HCT116 (cell line): ENCODE measurements around the gene HFE. TPM values are rescaled to one million over a fixed set of nuclear protein-coding genes. Genes with fewer than 3 reads are reported as not detected.

Experiments used
- ATAC-seq: fragments of 200-7000 bp; cut with Tn5 transposase; 2 replicates; pipeline ENCODE4 v1.9.1; 2020; ENCODE audit warnings: mild to moderate bottlenecking, moderate library complexity
- BruUV-seq: library from RNA; stranded (reverse); fragments of 400-500 nt; replicated peaks from 2 replicates; lab custom pipeline; 2021; lab: Mats Ljungman, UMichigan
- CTCF ChIA-PET: fragments of 300-600 bp; sonication (Branson Sonifier 250); formaldehyde crosslinking; loops from one replicate; lab custom pipeline; 2021; ENCODE audit warnings: antibody characterized with exemption; lab: Charles Lee
- POLR2A ChIA-PET: fragments of 300-600, 350-600 bp; sonication (Branson Sonifier 250); formaldehyde crosslinking; loops from one replicate; lab custom pipeline; 2021; ENCODE audit warnings: antibody characterized with exemption; lab: Charles Lee
- RAD21 ChIA-PET, 2 experiments: fragments of 300-600 bp; sonication (Branson Sonifier 250); formaldehyde crosslinking; loops; one replicate each; lab custom pipeline; 2023; ENCODE audit warnings: low total read pairs in 2 of 2; ENCODE audit not compliant: uncharacterized antibody in 2 of 2, unreplicated experiment in 2 of 2, low non-redundant PET in 1 of 2; lab: Charles Lee
- DNase-seq: peaks from one replicate; pipeline ENCODE4 v3.0.0-alpha.2; 2010; ENCODE audit warnings: low read depth, low spot score
- H2AFZ ChIP-seq: fragments of 200-600 bp; shearing (Covaris generic), sonication (generic); 2 replicates; pipeline ENCODE4 v1.6.1; 2017; ENCODE audit warnings: low read depth, mixed run types, mixed read lengths, antibody characterized with exemption, low read length; ENCODE audit not compliant: poor library complexity, severe bottlenecking
- H3K27ac ChIP-seq: 2 replicates; pipeline ENCODE4 v1.5.1; 2012; ENCODE audit warnings: low read depth, low read length
- H3K27me3 ChIP-seq: fragments of 200-600 bp; sonication (generic); 2 replicates; pipeline ENCODE4 v1.6.1; 2016; ENCODE audit warnings: mixed run types, low read length, mixed read lengths; ENCODE audit not compliant: insufficient read depth
- H3K36me3 ChIP-seq, 2 experiments: fragments of 200-500 bp in 1 of 2; fragments of 200-600 bp in 1 of 2; sonication (Bioruptor generic) in 1 of 2; sonication (generic) in 1 of 2; 2 replicates each; pipeline versions ENCODE4 v1.5.1 to v1.6.1; 2014 to 2016; ENCODE audit warnings: low read length in 2 of 2, inconsistent platforms in 1 of 2, mixed read lengths in 1 of 2, mixed run types in 1 of 2; ENCODE audit not compliant: insufficient read depth in 2 of 2, control insufficient read depth in 1 of 2
- H3K4me1 ChIP-seq, 2 experiments: fragments of 200-600 bp in 1 of 2; sonication (generic) in 1 of 2; 2 replicates each; pipeline versions ENCODE4 v1.5.1 to v1.6.1; 2012 to 2017; ENCODE audit warnings: low read length in 2 of 2, inconsistent platforms in 1 of 2, mild to moderate bottlenecking in 1 of 2, mixed read lengths in 1 of 2, mixed run types in 1 of 2, moderate library complexity in 1 of 2; ENCODE audit not compliant: insufficient read depth in 2 of 2, control insufficient read depth in 1 of 2
- H3K4me2 ChIP-seq: fragments of 200-600 bp; sonication (generic); 2 replicates; pipeline ENCODE4 v1.6.1; 2017; ENCODE audit warnings: mixed run types, low read length, mixed read lengths
- H3K4me3 ChIP-seq, 2 experiments: fragments of 200-600 bp in 1 of 2; sonication (generic) in 1 of 2; replicated peaks in 1 of 2; 2 replicates each; pipeline ENCODE4 v1.5.1; 2011 to 2016; ENCODE audit warnings: low read length in 2 of 2, control low read depth in 1 of 2, low read depth in 1 of 2, mild to moderate bottlenecking in 1 of 2, mixed read lengths in 1 of 2, mixed run types in 1 of 2
- H3K79me2 ChIP-seq: fragments of 200-600 bp; sonication (generic); 2 replicates; pipeline ENCODE4 v1.6.1; 2017; ENCODE audit warnings: mild to moderate bottlenecking, mixed run types, low read length, moderate library complexity, mixed read lengths; ENCODE audit not compliant: insufficient read depth
- H3K9ac ChIP-seq: fragments of 200-600 bp; sonication (generic); 2 replicates; pipeline ENCODE4 v1.6.1; 2016; ENCODE audit warnings: low read length, mixed read lengths
- H3K9me2 ChIP-seq: fragments of 200-600 bp; sonication (generic), shearing (Covaris generic); 2 replicates; pipeline ENCODE4 v1.6.1; 2017; ENCODE audit warnings: mixed run types, mild to moderate bottlenecking, moderate library complexity; ENCODE audit not compliant: insufficient read depth
- H3K9me3 ChIP-seq, 2 experiments: fragments of 200-500 bp in 1 of 2; fragments of 200-600 bp in 1 of 2; sonication (Bioruptor generic) in 1 of 2; sonication (generic) in 1 of 2; 2 replicates each; pipeline ENCODE4 v1.6.1; 2014 to 2017; ENCODE audit warnings: low read length in 2 of 2, mixed read lengths in 2 of 2, inconsistent platforms in 1 of 2, low read depth in 1 of 2, mild to moderate bottlenecking in 1 of 2, mixed run types in 1 of 2, moderate library complexity in 1 of 2; ENCODE audit not compliant: control insufficient read depth in 1 of 2, insufficient read depth in 1 of 2
- H4K20me1 ChIP-seq: fragments of 200-600 bp; sonication (generic), shearing (Covaris generic); 2 replicates; pipeline ENCODE4 v1.6.1; 2017; ENCODE audit warnings: mixed run types, mild to moderate bottlenecking, moderate library complexity; ENCODE audit not compliant: insufficient read depth
- CTCF ChIP-seq, 3 experiments: fragments of 200-600 bp in 1 of 3; sonication (generic) in 1 of 3; IDR thresholded peaks in 2 of 3; conservative IDR thresholded peaks in 1 of 3; 2 replicates each; pipeline ENCODE4 v1.5.1; 2012 to 2017; ENCODE audit warnings: low read depth in 2 of 3, low read length in 2 of 3, antibody characterized with exemption in 1 of 3, borderline replicate concordance in 1 of 3, control low read depth in 1 of 3, mild to moderate bottlenecking in 1 of 3, mixed read lengths in 1 of 3, mixed run types in 1 of 3, moderate library complexity in 1 of 3; ENCODE audit not compliant: insufficient read depth in 1 of 3
- FOSL1 ChIP-seq: IDR thresholded peaks from 2 replicates; pipeline ENCODE4 v1.6.1; 2012; ENCODE audit warnings: low read depth
- SRF ChIP-seq: IDR thresholded peaks from 2 replicates; pipeline ENCODE4 v1.6.1; 2012; ENCODE audit warnings: low read depth
- intact Hi-C: fragments of 100-400 bp; cut with micrococcal nuclease; formaldehyde crosslinking; loops from 2 replicates; pipeline ENCODE4 v1.10.0; 2022
- total RNA-seq: library from RNA; stranded (reverse); gene quantifications from one replicate; pipeline ENCODE4 v1.2.1, GENCODE V29; 2021; ENCODE audit not compliant: unreplicated experiment

The HFE gene
- total RNA-seq, 1 experiment from 2014 or later: 9.8 TPM

GRCh38 chr6:26142026-26142425 lies 54.8 kb downstream of the HFE start:
- RAD21 ChIA-PET: no interaction called here
- Histone ChIP-seq H3K4me3 (no peak overlapping the region), H3K27ac (no peak overlapping the region), H4K20me1 (no peaks in the 10 kb centered on the region), H3K9ac (no peak overlapping the region), H3K4me2 (no peak overlapping the region), H3K9me3 (no peaks in the 10 kb centered on the region), H3K27me3 (no peaks in the 10 kb centered on the region), H3K79me2 (no peaks in the 10 kb centered on the region), H2AFZ (no peak overlapping the region), H3K4me1 (no peaks in the 10 kb centered on the region), H3K36me3 (no peaks in the 10 kb centered on the region), H3K9me2 (no peaks in the 10 kb centered on the region)
- CTCF ChIA-PET: no interaction called here
- DNase-seq (no peak), ATAC-seq (no peak)
- no TSS peak for BruUV-seq
- TF ChIP-seq FOSL1 (no peak), CTCF (IDR thresholded peaks at IDR 0.05 in 2 of 3, conservative IDR thresholded peaks at IDR 0.05 in 1 of 3; ENCODE audit: borderline replicate concordance in 1 of 3, insufficient read depth in 1 of 3, low read depth in 2 of 3, low read length in 2 of 3) (no peak), SRF (no peak)
- intact Hi-C loops: no loop called here
- POLR2A ChIA-PET: interaction anchor here (1.3 to 3.8 kb wide), 3 partner anchors 15 to 17 kb away, joined by 7 to 24 read pairs (median 14); a partner anchor contains a TSS

Other genes starting within 250 kb of the HFE start
- gene SLC17A3, start 213.2 kb upstream of the HFE start, total RNA-seq: not detected
- gene SLC17A2, start 156.7 kb upstream of the HFE start, total RNA-seq: not detected
- 9.6 TPM for gene TRIM38, start 124.6 kb upstream of the HFE start, total RNA-seq